ENCODE data around the gene LPGAT1.

- TF ChIP-seq CTCF (IDR thresholded peaks at IDR 0.05) (no peak), POLR2A (IDR thresholded peaks at IDR 0.05) (no peak)
Measured at GRCh38 chr1:211876851-211877590, 46.5 kb upstream of the LPGAT1 start.
